Keratinocyte (primary cell): Measurements from ENCODE around the gene NPY4R2.
"Not testable (repeated sequence)": the region's sequence is repeated elsewhere in the genome, so short reads cannot be mapped to it uniquely, and the experiment has no call there.

Experiments
- EZH2 ChIP-seq: IDR thresholded peaks from one replicate; pipeline ENCODE4 v1.6.1; 2012; ENCODE audit warnings: inconsistent platforms, mild to moderate bottlenecking, low read length, moderate library complexity
- TF ChIP-seq, protein P1 (sequence below), 3 experiments: IDR thresholded peaks in 1 of 3; conservative IDR thresholded peaks in 1 of 3; optimal IDR thresholded peaks in 1 of 3; 2 replicates in 2 of 3; 3 replicates in 1 of 3; pipeline versions ENCODE3 to v1.5.1; 2011; ENCODE audit warnings: low read length in 3 of 3, mild to moderate bottlenecking in 3 of 3, moderate library complexity in 2 of 3, control low read depth in 1 of 3, inconsistent platforms in 1 of 3; ENCODE audit not compliant: insufficient read depth in 2 of 3; ENCODE audit errors: extremely low read depth in 1 of 3

DNA sequence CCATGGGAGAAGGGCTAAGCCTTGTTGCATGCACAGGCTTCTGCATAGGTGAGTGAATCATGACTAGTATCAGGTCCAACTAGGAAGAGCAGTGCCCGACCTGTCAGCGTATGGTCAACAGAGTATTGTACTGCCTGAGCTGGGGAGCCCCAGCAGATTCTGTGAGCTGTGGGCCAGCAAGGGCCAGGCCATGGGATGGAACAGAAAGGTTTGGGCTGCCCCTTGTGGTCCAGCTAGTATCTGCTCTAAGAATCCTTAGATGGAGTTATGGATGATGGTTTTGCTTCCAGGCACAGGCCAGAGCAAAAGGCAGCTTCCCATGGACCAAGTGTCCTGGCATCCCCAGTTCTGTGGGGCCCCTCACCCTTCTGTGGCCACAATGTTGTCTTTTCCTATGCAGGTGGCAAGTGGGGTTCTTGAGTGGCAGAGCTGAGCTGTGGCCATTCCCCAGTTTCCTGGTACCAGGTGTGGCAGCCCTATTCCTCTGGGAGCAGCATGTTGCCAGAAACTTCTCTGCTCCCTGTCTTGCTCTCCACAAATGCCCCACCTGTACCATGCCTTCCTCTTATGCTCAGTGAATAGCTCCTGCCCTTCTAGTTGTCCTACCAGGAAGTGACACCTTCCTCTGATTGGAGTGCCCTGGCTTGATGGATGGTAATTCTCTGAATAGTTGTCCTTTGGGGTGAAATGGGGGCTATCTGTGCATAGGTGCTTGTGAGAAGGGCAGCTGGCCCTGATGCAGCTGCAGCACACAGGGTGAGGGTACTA, 25.8 kb upstream of the NPY4R2 start:
- TF ChIP-seq, protein P1, sequence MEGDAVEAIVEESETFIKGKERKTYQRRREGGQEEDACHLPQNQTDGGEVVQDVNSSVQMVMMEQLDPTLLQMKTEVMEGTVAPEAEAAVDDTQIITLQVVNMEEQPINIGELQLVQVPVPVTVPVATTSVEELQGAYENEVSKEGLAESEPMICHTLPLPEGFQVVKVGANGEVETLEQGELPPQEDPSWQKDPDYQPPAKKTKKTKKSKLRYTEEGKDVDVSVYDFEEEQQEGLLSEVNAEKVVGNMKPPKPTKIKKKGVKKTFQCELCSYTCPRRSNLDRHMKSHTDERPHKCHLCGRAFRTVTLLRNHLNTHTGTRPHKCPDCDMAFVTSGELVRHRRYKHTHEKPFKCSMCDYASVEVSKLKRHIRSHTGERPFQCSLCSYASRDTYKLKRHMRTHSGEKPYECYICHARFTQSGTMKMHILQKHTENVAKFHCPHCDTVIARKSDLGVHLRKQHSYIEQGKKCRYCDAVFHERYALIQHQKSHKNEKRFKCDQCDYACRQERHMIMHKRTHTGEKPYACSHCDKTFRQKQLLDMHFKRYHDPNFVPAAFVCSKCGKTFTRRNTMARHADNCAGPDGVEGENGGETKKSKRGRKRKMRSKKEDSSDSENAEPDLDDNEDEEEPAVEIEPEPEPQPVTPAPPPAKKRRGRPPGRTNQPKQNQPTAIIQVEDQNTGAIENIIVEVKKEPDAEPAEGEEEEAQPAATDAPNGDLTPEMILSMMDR (optimal IDR thresholded peaks at IDR 0.05 in 1 of 3, IDR thresholded peaks at IDR 0.05 in 1 of 3, conservative IDR thresholded peaks at IDR 0.05 in 1 of 3; ENCODE audit: extremely low read depth in 1 of 3, insufficient read depth in 2 of 3, low read length in 3 of 3) = not testable (repeated sequence)
- TF ChIP-seq EZH2 = not testable (repeated sequence)
